HG02981 (cell line): ENCODE data around the gene NRXN3.

ENCODE experiments used
- ATAC-seq: cut with Tn5 transposase; IDR thresholded peaks from one replicate; pipeline ENCODE4 v1.9.1; 2021; ENCODE audit warnings: mild to moderate bottlenecking, moderate library complexity; ENCODE audit not compliant: unreplicated experiment

The NRXN3 gene

GRCh38 chr14:79543967-79544697 is 1374.0 kb downstream of the NRXN3 start:
- ATAC-seq = no peak

DNA sequence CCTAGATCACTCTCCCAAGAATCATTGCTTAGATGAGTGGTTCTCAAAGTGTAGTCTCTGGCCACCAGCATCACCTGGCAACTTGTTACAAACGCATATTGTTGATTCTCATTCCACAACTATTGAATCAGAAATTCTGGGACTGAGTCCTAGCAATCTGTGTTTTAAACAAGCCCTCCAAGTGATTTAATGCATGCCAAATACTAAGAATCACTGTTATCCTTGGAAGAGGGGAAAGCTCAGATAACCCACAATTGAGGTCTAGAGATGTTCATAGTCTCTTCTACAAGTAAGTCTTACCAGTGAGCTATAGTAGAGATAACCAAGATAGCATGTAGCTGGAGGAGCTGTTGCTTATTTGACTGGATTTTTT is 1374.5 kb downstream of the NRXN3 start:
- ATAC-seq = no peak

- no peak for ATAC-seq
Measured at GRCh38 chr14:79548836-79549235, 1378.7 kb downstream of the NRXN3 start.

GRCh38 chr14:79549515-79549914 is 1379.3 kb downstream of the NRXN3 start:
- ATAC-seq = no peak

- no peak for ATAC-seq
Measured at GRCh38 chr14:79551523-79551922, 1381.3 kb downstream of the NRXN3 start.

GRCh38 chr14:79552778-79553177 is 1382.6 kb downstream of the NRXN3 start:
- ATAC-seq = no peak

DNA sequence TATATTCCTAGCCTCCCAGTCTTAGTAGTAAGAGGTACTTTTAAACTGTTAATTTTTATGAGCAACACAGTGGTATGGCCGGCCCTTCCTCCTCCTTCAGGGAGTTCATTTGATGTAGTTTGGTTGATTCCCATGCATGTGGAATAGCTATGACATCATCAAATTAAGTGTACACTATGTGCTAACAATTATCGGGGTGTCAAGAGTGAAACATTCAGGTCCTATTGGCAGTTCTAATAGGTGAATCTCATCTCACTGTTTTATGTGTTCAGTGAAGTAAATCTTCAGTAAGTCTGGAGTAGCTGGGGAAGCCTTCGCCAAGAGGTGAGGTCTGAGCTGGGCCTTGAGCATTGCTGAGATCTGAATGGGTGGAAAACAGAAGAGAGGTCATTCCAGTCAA is 1384.6 kb downstream of the NRXN3 start:
- ATAC-seq = no peak

- no peak for ATAC-seq
Measured at GRCh38 chr14:79555429-79555828, 1385.3 kb downstream of the NRXN3 start.

DNA sequence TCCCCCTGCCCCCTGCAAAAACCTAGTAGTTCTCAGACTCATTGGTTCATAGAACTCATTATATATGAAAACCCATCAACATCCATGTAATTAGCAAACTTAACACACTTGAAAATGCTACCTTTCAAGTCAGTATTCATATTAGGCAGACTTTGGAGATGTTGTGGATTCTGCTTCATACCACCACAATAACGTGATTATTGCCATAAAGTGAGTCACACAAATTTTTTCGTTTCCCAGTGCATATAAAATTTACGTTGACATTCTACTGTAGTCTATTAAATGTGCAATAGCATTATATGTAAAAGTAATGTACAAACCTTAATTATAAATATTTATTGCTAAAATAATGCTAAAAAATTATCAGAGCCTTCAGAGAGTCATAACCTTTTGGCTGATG is 1387.1 kb downstream of the NRXN3 start:
- no peak for ATAC-seq

GRCh38 chr14:79562185-79562584 is 1392.0 kb downstream of the NRXN3 start:
- no peak for ATAC-seq

DNA sequence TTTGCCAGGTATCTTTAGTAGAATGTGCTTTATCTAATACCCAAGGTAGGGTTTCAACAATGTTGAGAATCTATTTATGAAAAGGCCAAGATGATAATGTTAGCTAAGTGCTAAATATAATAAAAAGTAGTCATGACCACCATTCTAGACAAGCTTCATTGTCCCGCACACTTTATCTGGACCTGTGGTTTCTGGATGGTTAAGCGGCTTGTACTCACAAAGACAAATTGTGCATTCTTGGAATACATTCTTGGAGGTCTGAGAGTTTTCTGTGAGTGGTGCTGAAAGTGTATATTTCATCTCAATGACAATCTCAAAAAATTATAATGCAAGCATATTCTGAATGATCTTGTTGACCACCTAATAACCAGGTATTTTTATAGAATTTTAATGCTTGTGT is 1394.2 kb downstream of the NRXN3 start:
- ATAC-seq = no peak

- ATAC-seq = no peak
Measured at GRCh38 chr14:79567306-79567705, 1397.1 kb downstream of the NRXN3 start.

- no peak for ATAC-seq
Measured at GRCh38 chr14:79568594-79568993, 1398.4 kb downstream of the NRXN3 start.

GRCh38 chr14:79569072-79569471 is 1398.9 kb downstream of the NRXN3 start:
- ATAC-seq = no peak

- ATAC-seq = no peak
Measured at GRCh38 chr14:79570648-79571047, 1400.5 kb downstream of the NRXN3 start.

DNA sequence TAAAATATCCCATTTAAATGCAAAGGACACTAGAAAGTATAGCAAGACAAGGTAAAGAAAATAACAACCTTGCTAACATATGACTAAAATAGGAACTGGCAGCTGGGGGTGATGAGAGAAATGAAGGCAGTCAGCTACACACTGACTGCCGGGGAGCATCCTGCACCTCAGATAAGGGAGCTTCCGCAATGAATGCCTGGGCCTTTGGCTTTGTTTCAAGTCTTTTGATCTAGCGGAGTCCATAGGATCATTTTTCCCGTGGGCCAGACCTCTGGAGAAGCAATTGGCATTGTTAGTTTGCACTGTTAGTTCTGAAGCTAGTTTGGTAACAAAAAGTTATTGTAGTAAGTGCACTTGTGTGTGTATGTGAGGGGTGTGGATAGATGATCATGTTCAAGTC is 1401.2 kb downstream of the NRXN3 start:
- no peak for ATAC-seq

DNA sequence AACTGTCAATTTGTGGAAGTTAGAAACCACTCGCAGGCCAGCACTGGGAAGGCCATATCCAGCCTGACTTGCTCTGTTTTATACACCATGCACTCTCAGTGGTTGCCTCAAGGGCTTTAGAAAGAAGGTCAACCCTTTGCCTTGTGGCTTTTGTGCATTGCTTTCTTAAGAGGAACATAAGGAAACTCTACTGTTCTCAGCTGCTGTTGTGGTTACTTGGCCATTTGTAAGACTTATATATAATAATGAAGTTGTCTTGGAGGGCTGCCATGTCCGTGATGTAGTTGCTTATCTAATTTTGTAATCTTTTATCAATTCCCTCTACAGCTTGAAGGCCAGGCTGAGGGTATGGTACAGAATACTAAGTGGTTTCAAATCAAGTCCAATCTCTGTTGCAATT is 1403.3 kb downstream of the NRXN3 start:
- no peak for ATAC-seq

- ATAC-seq = no peak
Measured at GRCh38 chr14:79575032-79575431, 1404.9 kb downstream of the NRXN3 start.

- ATAC-seq = no peak
Measured at GRCh38 chr14:79576424-79576823, 1406.3 kb downstream of the NRXN3 start.

DNA sequence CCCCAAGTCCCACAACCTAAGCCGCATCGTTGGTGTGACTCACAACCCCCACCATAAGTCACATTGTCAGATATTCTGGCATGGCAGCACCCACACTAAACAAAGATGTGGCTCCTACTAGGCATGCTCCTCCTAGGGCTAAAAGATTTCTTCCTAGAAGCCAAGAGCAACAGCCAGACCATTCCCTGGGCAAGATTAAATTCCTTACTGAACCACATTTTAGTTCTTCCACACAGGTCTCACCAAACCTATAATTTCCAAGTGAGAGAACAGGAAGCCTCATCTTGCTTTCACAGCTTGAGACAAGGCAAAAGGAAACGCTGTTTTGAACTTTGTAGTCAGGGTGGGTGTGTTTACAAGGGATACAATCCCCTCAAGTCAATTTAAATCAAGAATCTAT is 1408.3 kb downstream of the NRXN3 start:
- ATAC-seq = no peak

GRCh38 chr14:79580414-79580813 is 1410.2 kb downstream of the NRXN3 start:
- no peak for ATAC-seq

- ATAC-seq = no peak
Measured at GRCh38 chr14:79580906-79581305, 1410.7 kb downstream of the NRXN3 start.

DNA sequence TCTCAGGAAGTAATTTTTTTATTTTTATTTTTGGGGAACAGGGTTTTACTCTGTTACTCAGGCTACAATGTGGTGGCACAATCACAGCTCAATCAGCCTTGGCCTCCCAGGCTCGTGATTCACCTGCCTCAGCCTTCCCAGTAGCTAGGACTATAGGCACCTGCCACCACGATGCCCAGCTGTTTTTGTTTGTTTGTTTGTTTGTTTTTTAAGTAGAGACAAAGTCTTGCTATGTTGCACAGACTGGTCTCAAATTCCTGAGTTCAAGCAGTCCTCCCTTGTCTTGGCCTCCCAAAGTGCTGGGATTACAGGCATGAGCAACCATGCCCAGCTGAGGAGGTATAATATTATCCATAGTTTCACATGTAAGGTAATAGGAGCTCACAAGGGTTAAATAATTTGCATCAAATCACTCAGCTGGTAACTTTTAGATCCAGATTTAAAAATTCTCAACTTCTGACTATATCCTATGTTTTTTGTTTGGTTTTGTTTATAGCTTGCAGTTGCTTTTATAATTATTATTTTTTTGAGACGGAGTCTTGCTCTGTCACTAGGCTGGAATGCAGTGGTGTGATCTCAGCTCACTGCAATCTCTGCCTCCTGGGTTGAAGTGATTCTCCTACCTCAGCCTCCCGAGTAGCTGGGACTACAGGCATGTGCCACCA is 1411.9 kb downstream of the NRXN3 start:
- ATAC-seq = no peak
